OCI-LY3 (cell line): ENCODE results near the gene OPCML.

Experiments used
- H2AFZ ChIP-seq: fragments of 200-600, 300-600 bp; shearing (Covaris generic); 2 replicates; pipeline ENCODE4 v1.6.0; 2014; ENCODE audit warnings: antibody characterized with exemption, low read depth, low read length
- H3K27ac ChIP-seq: fragments of 200-600, 300-600 bp; sonication (generic); 2 replicates; pipeline ENCODE4 v1.5.1; 2014; ENCODE audit warnings: mild to moderate bottlenecking, low read length, moderate library complexity, mixed read lengths
- H3K27me3 ChIP-seq: fragments of 200-600, 300-600 bp; sonication (generic); 2 replicates; pipeline ENCODE4 v1.6.1; 2014; ENCODE audit warnings: low read depth, low read length, mixed read lengths
- H3K36me3 ChIP-seq: fragments of 200-600, 300-600 bp; sonication (generic); replicated peaks from 2 replicates; pipeline ENCODE3; 2014; ENCODE audit warnings: low read depth, low read length, mixed read lengths
- H3K4me1 ChIP-seq: fragments of 300-600, 200-600 bp; sonication (generic); 2 replicates; pipeline ENCODE4 v1.6.1; 2014; ENCODE audit warnings: low read length, mixed read lengths
- H3K4me2 ChIP-seq: fragments of 200-600, 300-600 bp; sonication (generic); 2 replicates; pipeline ENCODE4 v1.6.1; 2014; ENCODE audit warnings: low read length, mixed read lengths
- H3K4me3 ChIP-seq: fragments of 300-600, 200-600 bp; sonication (generic); 2 replicates; pipeline ENCODE4 v1.5.1; 2014; ENCODE audit warnings: antibody characterized with exemption, mild to moderate bottlenecking, low read length, moderate library complexity
- H3K79me2 ChIP-seq: fragments of 300-600, 200-600 bp; shearing (Covaris generic); 2 replicates; pipeline ENCODE4 v1.6.1; 2014; ENCODE audit warnings: mild to moderate bottlenecking, low read length, mixed read lengths
- H3K9ac ChIP-seq: fragments of 300-600, 200-600 bp; shearing (Covaris generic); 2 replicates; pipeline ENCODE4 v1.6.0; 2014; ENCODE audit warnings: mild to moderate bottlenecking, low read length, moderate library complexity
- H3K9me3 ChIP-seq: fragments of 200-600, 300-600 bp; shearing (Covaris generic); 2 replicates; pipeline ENCODE4 v1.6.1; 2014; ENCODE audit warnings: low read length, mixed read lengths; ENCODE audit not compliant: insufficient read depth
- H4K20me1 ChIP-seq: fragments of 200-600, 300-600 bp; sonication (generic); 2 replicates; pipeline ENCODE4 v1.6.1; 2016; ENCODE audit warnings: low read length, mixed read lengths; ENCODE audit not compliant: insufficient read depth
- CTCF ChIP-seq: fragments of 200-600, 300-600 bp; sonication (generic); IDR thresholded peaks from 2 replicates; pipeline ENCODE4 v1.5.1; 2014; ENCODE audit warnings: antibody characterized with exemption, low read length, low read depth
- EZH2phosphoT487 ChIP-seq: fragments of 200-600 bp; shearing (Covaris generic); IDR thresholded peaks from 2 replicates; pipeline ENCODE4 v1.6.1; 2018; ENCODE audit warnings: antibody characterized with exemption, mixed run types, low read depth

The OPCML gene

GRCh38 chr11:132772703-132773545 lies 759.4 kb downstream of the OPCML start:
- no peaks in the 10 kb centered on the region for H3K4me1 ChIP-seq
- H3K9me3 ChIP-seq, result no peaks in the 10 kb centered on the region
- H3K9ac ChIP-seq, result no peak overlapping the region
- no peaks in the 10 kb centered on the region for H3K79me2 ChIP-seq
- 0 out of 2 replicates have a peak, but pooled peaks cover 3% of the 10 kb centered on the region for H3K27me3 ChIP-seq
- H3K4me2 ChIP-seq, result no peak overlapping the region
- H2AFZ ChIP-seq, result no peak overlapping the region
- H3K4me3 ChIP-seq, result no peak overlapping the region
- no peak overlapping the region for H3K27ac ChIP-seq
- no peak for TF ChIP-seq EZH2phosphoT487
- TF ChIP-seq CTCF, result no peak
- H4K20me1 ChIP-seq, result no peaks in the 10 kb centered on the region
- no peaks in the 10 kb centered on the region for H3K36me3 ChIP-seq

- no peak for TF ChIP-seq CTCF
- TF ChIP-seq EZH2phosphoT487, result no peak
- Histone ChIP-seq H3K79me2 (no peaks in the 10 kb centered on the region), H3K9ac (no peak overlapping the region), H2AFZ (no peak overlapping the region), H3K27me3 (0 out of 2 replicates have a peak, but pooled peaks cover 3% of the 10 kb centered on the region), H3K27ac (no peak overlapping the region), H3K4me3 (no peak overlapping the region), H3K4me1 (no peaks in the 10 kb centered on the region), H3K4me2 (no peak overlapping the region), H3K9me3 (no peaks in the 10 kb centered on the region), H3K36me3 (no peaks in the 10 kb centered on the region), H4K20me1 (no peaks in the 10 kb centered on the region)
Measured at GRCh38 chr11:132771746-132772145, 760.6 kb downstream of the OPCML start.

- Histone ChIP-seq H2AFZ (no peak overlapping the region), H3K27ac (no peak overlapping the region), H3K4me2 (no peak overlapping the region), H3K79me2 (no peaks in the 10 kb centered on the region), H3K36me3 (no peaks in the 10 kb centered on the region), H3K9me3 (no peaks in the 10 kb centered on the region), H3K4me3 (no peak overlapping the region), H3K27me3 (0 out of 2 replicates have a peak, but pooled peaks cover 3% of the 10 kb centered on the region), H3K9ac (no peak overlapping the region), H4K20me1 (no peaks in the 10 kb centered on the region), H3K4me1 (no peaks in the 10 kb centered on the region)
- TF ChIP-seq EZH2phosphoT487 (no peak), CTCF (no peak)
Measured at GRCh38 chr11:132770829-132771530, 761.3 kb downstream of the OPCML start.

GRCh38 chr11:132763503-132763902 lies 768.8 kb downstream of the OPCML start:
- Histone ChIP-seq H3K27ac (no peak overlapping the region), H2AFZ (no peak overlapping the region), H3K79me2 (no peaks in the 10 kb centered on the region), H3K9me3 (no peaks in the 10 kb centered on the region), H3K4me3 (no peak overlapping the region), H3K27me3 (no peaks in the 10 kb centered on the region), H3K9ac (no peak overlapping the region), H3K36me3 (no peaks in the 10 kb centered on the region), H4K20me1 (no peaks in the 10 kb centered on the region), H3K4me1 (no peaks in the 10 kb centered on the region), H3K4me2 (no peak overlapping the region)
- TF ChIP-seq CTCF (no peak), EZH2phosphoT487 (no peak)
